Measurements from ENCODE around the gene C2orf49.

The C2orf49 gene

GRCh38 chr2:105362862-105363591, 25.7 kb downstream of the C2orf49 start:
- no peak for DNase-seq (ENCODE audit: low read depth in 2 of 2)

- DNase-seq (ENCODE audit: low read depth in 2 of 2) = no peak
Observed at GRCh38 chr2:105364436-105365139, 27.2 kb downstream of the C2orf49 start.

- DNase-seq (ENCODE audit: low read depth in 2 of 2) = no peak
Observed at GRCh38 chr2:105365206-105365605, 27.9 kb downstream of the C2orf49 start.

- no peak for DNase-seq (ENCODE audit: low read depth in 2 of 2)
Observed at GRCh38 chr2:105368759-105369408, 31.5 kb downstream of the C2orf49 start.

GRCh38 chr2:105369777-105370690, 32.7 kb downstream of the C2orf49 start:
- DNase-seq (ENCODE audit: low read depth in 2 of 2) = peak; percentile 78 to 85

- no peak for DNase-seq (ENCODE audit: low read depth in 2 of 2)
Observed at GRCh38 chr2:105371156-105371555, 33.8 kb downstream of the C2orf49 start.

GRCh38 chr2:105371810-105372209, 34.5 kb downstream of the C2orf49 start:
- no peak for DNase-seq (ENCODE audit: low read depth in 2 of 2)

GRCh38 chr2:105373344-105373781, 36.0 kb downstream of the C2orf49 start:
- no peak for DNase-seq (ENCODE audit: low read depth in 2 of 2)

GRCh38 chr2:105373895-105374401, 36.6 kb downstream of the C2orf49 start:
- DNase-seq (ENCODE audit: low read depth in 2 of 2) = no peak

GRCh38 chr2:105375001-105375561, 37.7 kb downstream of the C2orf49 start:
- DNase-seq (ENCODE audit: low read depth in 2 of 2) = no peak

- DNase-seq (ENCODE audit: low read depth in 2 of 2) = no peak
Observed at GRCh38 chr2:105376010-105376409, 38.7 kb downstream of the C2orf49 start.

GRCh38 chr2:105376789-105377240, 39.5 kb downstream of the C2orf49 start:
- no peak for DNase-seq (ENCODE audit: low read depth in 2 of 2)

- no peak for DNase-seq (ENCODE audit: low read depth in 2 of 2)
Observed at GRCh38 chr2:105377871-105378270, 40.5 kb downstream of the C2orf49 start.

GRCh38 chr2:105378276-105378840, 41.0 kb downstream of the C2orf49 start:
- no peak for DNase-seq (ENCODE audit: low read depth in 2 of 2)

GRCh38 chr2:105378921-105379383, 41.6 kb downstream of the C2orf49 start:
- no peak for DNase-seq (ENCODE audit: low read depth in 2 of 2)

- no peak for DNase-seq (ENCODE audit: low read depth in 2 of 2)
Observed at GRCh38 chr2:105379741-105380186, 42.4 kb downstream of the C2orf49 start.

GRCh38 chr2:105380432-105381100, 43.2 kb downstream of the C2orf49 start:
- no peak for DNase-seq (ENCODE audit: low read depth in 2 of 2)

- DNase-seq (ENCODE audit: low read depth in 2 of 2) = no peak
Observed at GRCh38 chr2:105381101-105381668, 43.8 kb downstream of the C2orf49 start.

- no peak for DNase-seq (ENCODE audit: low read depth in 2 of 2)
Observed at GRCh38 chr2:105382177-105382576, 44.8 kb downstream of the C2orf49 start.

All from stimulated activated CD4-positive, alpha-beta T cell treated with anti-CD3 and anti-CD28 coated beads, Interleukin-15, amount 100 ng/mL, for 48 hours (primary cell).